CD8-positive, alpha-beta memory T cell (primary cell): ENCODE results near the gene FAHD2A. TPM values are rescaled to one million over a fixed set of nuclear protein-coding genes. Genes with fewer than 3 reads are reported as not detected.

Experiments used
- CTCF ChIA-PET: fragments of 350-600 bp; sonication (Branson Sonifier 250); formaldehyde crosslinking; loops from one replicate; lab custom pipeline; 2021; ENCODE audit warnings: antibody characterized with exemption; lab: Charles Lee
- POLR2A ChIA-PET: fragments of 350-600 bp; sonication (Branson Sonifier 250); formaldehyde crosslinking; loops from one replicate; lab custom pipeline; 2021; ENCODE audit warnings: antibody characterized with exemption; lab: Charles Lee
- DNase-seq, 5 donors: peaks; one replicate each; pipeline versions ENCODE4 v3.0.0 to v3.0.0-alpha.2; 2020 to 2022; ENCODE audit warnings: mixed read lengths in 1 of 5
- H3K27ac ChIP-seq: one replicate; pipeline ENCODE4 v1.7.0; 2013; ENCODE audit warnings: low read depth, mild to moderate bottlenecking, low read length, moderate library complexity
- H3K27me3 ChIP-seq: 2 replicates; pipeline ENCODE4 v1.7.0; 2013; ENCODE audit warnings: low read length, mild to moderate bottlenecking; ENCODE audit not compliant: insufficient read depth, poor library complexity, severe bottlenecking
- H3K36me3 ChIP-seq: 2 replicates; pipeline ENCODE4 v1.7.0; 2013; ENCODE audit warnings: mild to moderate bottlenecking, low read length, moderate library complexity; ENCODE audit not compliant: insufficient read depth
- H3K4me1 ChIP-seq: 2 replicates; pipeline ENCODE4 v1.7.0; 2013; ENCODE audit warnings: mild to moderate bottlenecking, low read length, moderate library complexity; ENCODE audit not compliant: insufficient read depth
- H3K4me3 ChIP-seq: 2 replicates; pipeline ENCODE4 v1.7.0; 2013; ENCODE audit warnings: mild to moderate bottlenecking, low read length
- H3K9me3 ChIP-seq: 2 replicates; pipeline ENCODE4 v1.7.0; 2013; ENCODE audit warnings: mild to moderate bottlenecking, low read length
- H3K27ac Mint-ChIP-seq, 8 donors: one replicate each; pipeline ENCODE4 v1.8.0; 2020 to 2021; ENCODE audit warnings: mixed read lengths in 8 of 8, mild to moderate bottlenecking in 6 of 8, inconsistent platforms in 3 of 8, moderate library complexity in 3 of 8
- H3K27me3 Mint-ChIP-seq, 2 donors: one replicate each; pipeline ENCODE4 v1.8.0; 2020 to 2021; ENCODE audit warnings: mixed read lengths in 2 of 2, mild to moderate bottlenecking in 1 of 2, moderate library complexity in 1 of 2
- H3K36me3 Mint-ChIP-seq, 3 donors: one replicate each; pipeline ENCODE4 v1.8.0; 2020 to 2021; ENCODE audit warnings: mixed read lengths in 3 of 3, inconsistent platforms in 1 of 3, mild to moderate bottlenecking in 1 of 3
- H3K4me1 Mint-ChIP-seq, 3 donors: one replicate each; pipeline ENCODE4 v1.8.0; 2020 to 2021; ENCODE audit warnings: mixed read lengths in 3 of 3, inconsistent platforms in 1 of 3, mild to moderate bottlenecking in 1 of 3
- H3K4me3 Mint-ChIP-seq, 7 donors: one replicate each; pipeline ENCODE4 v1.8.0; 2020 to 2021; ENCODE audit warnings: mixed read lengths in 7 of 7, mild to moderate bottlenecking in 6 of 7, moderate library complexity in 4 of 7, inconsistent platforms in 2 of 7
- H3K9me3 Mint-ChIP-seq, 5 donors: one replicate each; pipeline ENCODE4 v1.8.0; 2020 to 2022; ENCODE audit warnings: mixed read lengths in 5 of 5, mild to moderate bottlenecking in 3 of 5, moderate library complexity in 2 of 5, inconsistent platforms in 1 of 5
- polyA plus RNA-seq: library from polyadenylated mRNA; unstranded; fragments of 300-500 nt; fragmentation: Illumina TruSeq; gene quantifications from one replicate; pipeline ENCODE4 v1.2.3, GENCODE V29; 2021
- total RNA-seq, 2 experiments: library from RNA; stranded (reverse); gene quantifications; one replicate each; pipeline ENCODE4 v1.2.3, GENCODE V29; 2021

Gene FAHD2A
- total and polyA plus RNA-seq, 3 experiments from 2014 or later = 20.0 to 32.3 (median 28.8) TPM

DNA sequence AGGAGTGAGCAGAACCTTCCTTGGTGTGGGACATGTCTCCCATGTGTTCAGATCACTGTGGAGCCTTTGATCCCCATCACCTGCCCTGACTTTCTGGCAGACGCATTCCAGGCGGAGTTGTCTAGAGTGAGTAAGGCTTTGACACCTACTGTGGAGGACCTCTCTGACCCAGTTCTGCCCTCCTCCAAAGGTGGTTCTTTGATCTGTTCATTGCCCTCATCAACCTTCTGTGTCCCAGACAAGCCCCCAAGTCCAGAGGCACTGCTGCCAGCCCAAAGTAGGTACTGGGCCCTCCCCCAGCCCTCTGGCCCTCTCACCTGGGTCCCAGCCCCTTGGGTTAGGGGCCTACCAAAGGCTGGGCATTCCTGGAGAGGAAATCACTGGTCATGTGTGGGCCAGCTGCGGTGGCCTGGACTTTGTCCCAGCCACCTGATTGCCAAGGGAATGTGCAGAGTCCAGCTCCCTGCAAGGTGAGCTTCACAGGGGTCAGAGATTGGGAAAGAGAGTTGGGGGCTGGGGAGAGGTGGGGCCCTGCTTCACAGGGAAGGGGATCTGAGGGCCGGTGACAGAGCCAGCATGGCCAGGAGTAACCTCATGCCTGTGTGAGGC is 12.1 kb upstream of the FAHD2A start:
- POLR2A ChIA-PET = no interaction called here
- CTCF ChIA-PET = interaction anchor here (1.6 kb wide), 1 partner anchor 11 kb away, joined by 4 read pairs; no protein-coding TSS in a partner anchor
- Mint-ChIP-seq H3K4me3 (no peak overlapping the region), H3K9me3 (no peaks in the 10 kb centered on the region), H3K27ac (no peak overlapping the region), H3K27me3 (peaks cover 5 to 17% of the 10 kb centered on the region in 2 donors), H3K36me3 (no peaks in the 10 kb centered on the region), H3K4me1 (no peaks in the 10 kb centered on the region)
- H3K4me1 ChIP-seq = no peaks in the 10 kb centered on the region
- H3K9me3 ChIP-seq = no peaks in the 10 kb centered on the region
- no peaks in the 10 kb centered on the region for H3K27me3 ChIP-seq
- H3K4me3 ChIP-seq = no peak overlapping the region
- no peak overlapping the region for H3K27ac ChIP-seq
- DNase-seq = no peak
- H3K36me3 ChIP-seq = no peaks in the 10 kb centered on the region

DNA sequence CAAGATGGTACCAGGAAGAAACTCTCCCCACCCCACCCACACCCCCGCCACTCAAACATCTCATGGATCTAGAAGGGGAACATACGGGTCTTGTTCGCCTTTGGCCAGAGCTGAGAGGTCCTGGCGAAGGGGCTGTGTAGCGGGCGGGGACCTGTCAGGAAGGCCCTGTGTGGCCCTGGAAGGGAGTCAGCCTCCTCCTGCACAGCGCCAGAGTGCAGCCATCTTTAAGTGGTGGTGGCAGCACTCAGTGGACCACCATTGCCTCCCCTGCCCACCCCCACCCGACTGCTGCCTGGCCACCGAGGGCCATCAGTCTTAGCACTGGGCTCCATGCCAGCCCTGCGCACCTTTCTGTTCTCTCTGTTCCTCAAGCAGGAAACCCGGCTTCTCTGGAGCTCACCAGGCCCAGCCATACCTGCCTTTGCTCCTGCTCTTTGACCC is 11.6 kb upstream of the FAHD2A start:
- Histone ChIP-seq H3K27me3 (no peaks in the 10 kb centered on the region), H3K9me3 (no peaks in the 10 kb centered on the region), H3K27ac (no peak overlapping the region), H3K36me3 (no peaks in the 10 kb centered on the region), H3K4me1 (no peaks in the 10 kb centered on the region), H3K4me3 (no peak overlapping the region)
- POLR2A ChIA-PET = no interaction called here
- no peak overlapping the region for H3K27ac Mint-ChIP-seq
- no peak for DNase-seq
- H3K27me3 Mint-ChIP-seq = peaks cover 5 to 17% of the 10 kb centered on the region in 2 donors
- H3K4me1 Mint-ChIP-seq = no peaks in the 10 kb centered on the region
- no peak overlapping the region for H3K4me3 Mint-ChIP-seq
- no peaks in the 10 kb centered on the region for H3K36me3 Mint-ChIP-seq
- CTCF ChIA-PET = interaction anchor here (1.6 kb wide), 1 partner anchor 11 kb away, joined by 4 read pairs; no protein-coding TSS in a partner anchor
- no peaks in the 10 kb centered on the region for H3K9me3 Mint-ChIP-seq

DNA sequence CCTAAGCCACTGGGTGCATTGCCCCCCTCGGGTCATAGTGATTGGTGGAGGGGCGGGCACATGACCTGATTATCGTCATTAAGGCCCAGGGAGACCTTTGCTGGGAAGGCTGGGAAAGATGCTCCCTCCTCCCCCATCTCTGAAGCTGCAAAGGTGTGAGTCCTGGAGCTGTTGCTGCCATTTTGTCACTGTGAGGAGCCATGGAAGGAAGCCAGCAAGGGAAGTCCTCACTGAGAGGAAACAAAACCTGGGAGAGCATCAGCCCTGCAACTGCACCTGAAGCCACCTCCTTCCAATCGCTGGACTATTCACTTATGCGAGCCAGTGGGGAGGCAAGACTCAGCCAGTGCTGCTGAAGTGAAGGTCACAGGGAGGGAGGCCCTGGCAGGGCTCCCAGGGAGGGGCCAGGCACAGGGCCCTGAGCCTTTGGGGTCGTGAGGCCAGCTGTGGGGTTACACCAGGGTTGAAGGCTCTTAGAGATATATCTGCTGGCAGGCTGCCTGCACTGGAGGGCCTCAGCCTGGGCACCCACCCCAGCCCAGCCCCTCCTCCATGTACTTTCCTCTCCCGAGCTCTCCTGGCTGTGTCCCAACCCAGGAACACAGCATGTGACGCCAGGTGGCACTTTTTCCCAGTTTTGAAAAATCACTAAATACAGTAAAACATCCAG is 10.7 kb upstream of the FAHD2A start:
- Mint-ChIP-seq H3K4me3 (no peak overlapping the region), H3K4me1 (no peaks in the 10 kb centered on the region), H3K36me3 (no peaks in the 10 kb centered on the region), H3K27me3 (peaks cover 5 to 14% of the 10 kb centered on the region in 2 donors), H3K27ac (peak overlapping the region in 1 of 8 donors; percentile 55), H3K9me3 (no peaks in the 10 kb centered on the region)
- H3K27ac ChIP-seq = no peak overlapping the region
- no peaks in the 10 kb centered on the region for H3K27me3 ChIP-seq
- CTCF ChIA-PET = interaction anchor here (1.6 kb wide), 1 partner anchor 10 kb away, joined by 4 read pairs; no protein-coding TSS in a partner anchor
- DNase-seq = no peak
- POLR2A ChIA-PET = no interaction called here
- no peaks in the 10 kb centered on the region for H3K4me1 ChIP-seq
- no peak overlapping the region for H3K4me3 ChIP-seq
- no peaks in the 10 kb centered on the region for H3K9me3 ChIP-seq
- H3K36me3 ChIP-seq = no peaks in the 10 kb centered on the region

DNA sequence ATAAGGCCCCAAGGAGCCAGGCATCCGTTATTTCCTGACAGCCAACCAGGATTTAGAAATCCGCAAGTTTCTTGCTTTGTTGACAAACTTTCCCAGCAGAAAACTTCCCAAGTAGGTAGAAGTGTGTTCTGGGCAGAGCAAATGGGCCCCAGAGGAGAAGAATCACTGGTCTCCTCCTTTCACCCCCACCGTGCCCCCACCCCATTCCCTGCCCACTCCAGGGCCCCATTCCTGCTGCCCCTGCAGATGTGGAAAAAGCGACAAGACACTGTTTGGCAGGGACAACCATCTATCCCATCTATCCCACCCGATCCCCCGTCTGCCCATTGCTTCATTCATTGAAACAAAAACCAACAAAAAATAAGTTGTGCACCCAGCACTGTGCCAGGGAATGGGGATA is 10.2 kb upstream of the FAHD2A start:
- CTCF ChIA-PET = interaction anchor here (1.2 kb wide), 1 partner anchor 9 kb away, joined by 3 read pairs; no protein-coding TSS in a partner anchor
- Mint-ChIP-seq H3K4me1 (no peaks in the 10 kb centered on the region), H3K9me3 (no peaks in the 10 kb centered on the region), H3K27me3 (peaks cover 5 to 11% of the 10 kb centered on the region in 2 donors), H3K27ac (peak overlapping the region in 1 of 8 donors; percentile 47), H3K36me3 (no peaks in the 10 kb centered on the region), H3K4me3 (no peak overlapping the region)
- POLR2A ChIA-PET = no interaction called here
- Histone ChIP-seq H3K36me3 (no peaks in the 10 kb centered on the region), H3K4me1 (no peaks in the 10 kb centered on the region), H3K27ac (no peak overlapping the region), H3K9me3 (no peaks in the 10 kb centered on the region), H3K4me3 (no peak overlapping the region), H3K27me3 (no peaks in the 10 kb centered on the region)
- no peak for DNase-seq

DNA sequence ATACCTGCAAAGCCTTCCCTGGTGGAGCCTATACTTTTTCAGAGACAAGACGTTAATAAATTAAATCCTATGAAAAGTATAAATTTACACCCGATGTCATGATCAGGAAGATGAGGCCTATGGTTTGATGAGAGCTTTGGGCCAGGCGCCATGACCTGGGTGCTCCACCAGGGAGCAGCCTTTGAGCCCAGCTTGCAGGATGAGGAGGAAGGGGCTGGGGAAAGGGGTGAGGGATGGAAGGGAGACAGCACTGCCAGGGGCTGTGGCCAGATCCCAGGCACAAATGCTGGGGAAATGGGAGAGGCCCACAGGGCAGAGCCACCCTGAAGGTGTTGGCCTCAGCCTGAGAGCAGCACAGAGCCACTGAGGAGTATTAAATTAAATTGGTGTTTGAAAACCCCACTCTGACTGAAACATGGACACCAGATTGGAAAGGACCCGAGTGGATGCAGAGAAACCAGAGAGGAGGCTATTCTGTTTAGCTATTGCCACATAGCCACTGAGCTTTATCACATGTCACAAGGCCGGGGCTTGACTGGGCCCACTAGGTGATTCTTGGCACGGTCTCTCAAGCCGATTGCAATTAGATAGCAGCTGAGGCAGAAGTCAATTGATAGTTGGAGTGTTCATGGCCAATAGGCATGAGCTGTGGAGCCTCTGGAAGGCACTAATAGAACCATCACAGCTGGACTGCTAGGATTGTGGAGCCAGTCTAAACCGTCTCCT is 9.6 kb upstream of the FAHD2A start:
- peaks cover 3 to 5% of the 10 kb centered on the region in 2 donors for H3K27me3 Mint-ChIP-seq
- H3K4me3 Mint-ChIP-seq = no peak overlapping the region
- no peak for DNase-seq
- Histone ChIP-seq H3K27me3 (no peaks in the 10 kb centered on the region), H3K36me3 (no peaks in the 10 kb centered on the region), H3K4me1 (no peaks in the 10 kb centered on the region), H3K27ac (no peak overlapping the region), H3K9me3 (no peaks in the 10 kb centered on the region), H3K4me3 (no peak overlapping the region)
- H3K4me1 Mint-ChIP-seq = no peaks in the 10 kb centered on the region
- CTCF ChIA-PET = interaction anchor here (1.2 kb wide), 1 partner anchor 9 kb away, joined by 3 read pairs; no protein-coding TSS in a partner anchor
- no peak overlapping the region for H3K27ac Mint-ChIP-seq
- H3K9me3 Mint-ChIP-seq = no peaks in the 10 kb centered on the region
- POLR2A ChIA-PET = no interaction called here
- no peaks in the 10 kb centered on the region for H3K36me3 Mint-ChIP-seq

DNA sequence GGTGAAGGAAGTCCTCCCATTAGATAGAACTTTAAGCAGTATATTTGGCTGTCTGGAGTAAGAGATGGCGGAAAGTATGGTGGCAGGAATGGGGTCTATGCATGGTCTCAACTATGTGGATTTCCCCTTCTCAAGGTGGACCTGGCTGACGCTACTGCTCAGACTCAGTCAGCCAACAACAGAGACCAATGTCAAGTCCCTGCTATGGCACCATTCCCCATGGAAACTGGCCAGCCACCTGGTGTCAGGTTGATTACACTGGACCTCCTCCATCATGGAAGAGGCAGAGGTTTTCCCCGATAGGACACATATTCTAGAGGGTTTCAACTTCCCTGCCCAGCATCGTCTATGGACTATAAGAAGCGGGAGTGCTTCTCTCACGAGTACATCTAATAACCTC is 8.6 kb upstream of the FAHD2A start:
- H3K9me3 Mint-ChIP-seq = no peaks in the 10 kb centered on the region
- H3K27ac Mint-ChIP-seq = no peak overlapping the region
- H3K4me1 Mint-ChIP-seq = no peaks in the 10 kb centered on the region
- no peak overlapping the region for H3K27ac ChIP-seq
- no peaks in the 10 kb centered on the region for H3K36me3 Mint-ChIP-seq
- H3K36me3 ChIP-seq = no peaks in the 10 kb centered on the region
- no peak overlapping the region for H3K4me3 Mint-ChIP-seq
- ChIA-PET CTCF (no interaction called here), POLR2A (no interaction called here)
- no peak for DNase-seq
- no peaks in the 10 kb centered on the region for H3K4me1 ChIP-seq
- no peaks in the 10 kb centered on the region for H3K27me3 ChIP-seq
- H3K9me3 ChIP-seq = no peaks in the 10 kb centered on the region
- no peak overlapping the region for H3K4me3 ChIP-seq
- H3K27me3 Mint-ChIP-seq = peaks cover 3 to 4% of the 10 kb centered on the region in 2 donors

DNA sequence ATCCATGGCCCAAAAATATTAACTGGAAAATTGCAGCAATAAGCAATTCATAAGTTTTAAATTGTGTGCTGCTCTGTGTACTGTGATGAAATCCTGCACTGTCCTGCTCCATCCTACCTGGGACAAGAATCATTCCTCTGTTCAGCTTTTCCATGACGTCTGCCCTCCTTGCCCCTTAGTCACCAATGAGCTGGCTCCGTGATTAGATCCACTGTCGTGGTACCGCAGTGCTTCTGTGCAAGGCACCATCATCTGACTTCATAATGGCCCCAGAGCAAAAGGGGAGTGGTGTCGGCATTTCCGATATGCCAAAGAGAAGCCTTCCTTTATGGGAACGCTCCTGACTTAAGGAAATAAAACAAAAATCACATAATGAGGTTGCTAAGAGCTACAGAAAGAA is 3.4 kb upstream of the FAHD2A start:
- Mint-ChIP-seq H3K27me3 (no peaks in the 10 kb centered on the region), H3K27ac (no peak overlapping the region), H3K4me3 (no peak overlapping the region), H3K36me3 (peaks cover 0 to 7% (median 0%) of the 10 kb centered on the region in 3 donors), H3K4me1 (peaks cover 23 to 27% (median 25%) of the 10 kb centered on the region in 3 donors), H3K9me3 (no peaks in the 10 kb centered on the region)
- Histone ChIP-seq H3K4me3 (no peak overlapping the region), H3K9me3 (no peaks in the 10 kb centered on the region), H3K4me1 (peaks cover 18% of the 10 kb centered on the region), H3K27ac (no peak overlapping the region), H3K27me3 (no peaks in the 10 kb centered on the region), H3K36me3 (no peaks in the 10 kb centered on the region)
- DNase-seq = no peak
- CTCF ChIA-PET = no interaction called here
- POLR2A ChIA-PET = no interaction called here

DNA sequence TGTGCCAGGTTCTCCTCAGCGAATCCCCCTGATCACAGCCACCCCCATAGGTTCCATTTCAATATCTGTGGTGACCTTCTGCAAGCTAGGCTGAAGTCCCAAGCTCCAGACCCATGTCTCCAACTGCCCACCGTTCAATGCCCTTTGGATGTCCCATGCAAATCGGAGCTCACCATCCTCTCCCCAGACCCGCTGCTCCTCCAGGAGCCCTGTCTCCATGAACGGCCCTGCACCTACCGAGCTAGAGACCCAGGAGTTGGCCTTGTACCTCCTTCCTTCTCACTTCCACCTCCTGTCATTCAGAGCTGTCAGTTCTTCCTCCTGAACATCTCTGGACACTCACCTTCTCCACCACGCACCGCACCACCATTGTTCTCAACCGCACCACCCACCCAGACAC is 1.0 kb upstream of the FAHD2A start:
- no peak for DNase-seq
- H3K4me3 Mint-ChIP-seq = peak overlapping the region; percentile 93 to 98 (median 97)
- Histone ChIP-seq H3K4me1 (peaks cover 18% of the 10 kb centered on the region), H3K36me3 (no peaks in the 10 kb centered on the region), H3K27ac (no peak overlapping the region), H3K9me3 (no peaks in the 10 kb centered on the region), H3K4me3 (peak overlapping the region; percentile 97), H3K27me3 (no peaks in the 10 kb centered on the region)
- ChIA-PET CTCF (interaction anchor here (1.5 kb wide), 1 partner anchor 10 kb away, joined by 4 read pairs; no protein-coding TSS in a partner anchor), POLR2A (no interaction called here)
- H3K36me3 Mint-ChIP-seq = peaks cover 0 to 9% (median 0%) of the 10 kb centered on the region in 3 donors
- H3K27ac Mint-ChIP-seq = peak overlapping the region in 6 of 8 donors; percentile 81 to 99 (median 94)
- peaks cover 24 to 32% (median 25%) of the 10 kb centered on the region in 3 donors for H3K4me1 Mint-ChIP-seq
- H3K9me3 Mint-ChIP-seq = no peaks in the 10 kb centered on the region
- no peaks in the 10 kb centered on the region for H3K27me3 Mint-ChIP-seq
